H4 (cell line): ENCODE results near the gene RSBN1L. TPM values are rescaled to one million over a fixed set of nuclear protein-coding genes. Genes with fewer than 3 reads are reported as not detected.
"Not testable (repeated sequence)": the region's sequence is repeated elsewhere in the genome, so short reads cannot be mapped to it uniquely, and the experiment has no call there.

Experiments used
- DNase-seq: peaks from one replicate; pipeline ENCODE4 v3.0.0-alpha.2; 2015; ENCODE audit warnings: low spot score
- total RNA-seq: library from RNA; depleted of rRNA; stranded (reverse); fragments of >200 nt; shearing (Covaris generic); gene quantifications from 2 replicates; pipeline ENCODE4 v1.2.3, GENCODE V29; 2014

The RSBN1L gene
- total RNA-seq, 1 experiment from 2014 or later = 25.6 TPM

DNA sequence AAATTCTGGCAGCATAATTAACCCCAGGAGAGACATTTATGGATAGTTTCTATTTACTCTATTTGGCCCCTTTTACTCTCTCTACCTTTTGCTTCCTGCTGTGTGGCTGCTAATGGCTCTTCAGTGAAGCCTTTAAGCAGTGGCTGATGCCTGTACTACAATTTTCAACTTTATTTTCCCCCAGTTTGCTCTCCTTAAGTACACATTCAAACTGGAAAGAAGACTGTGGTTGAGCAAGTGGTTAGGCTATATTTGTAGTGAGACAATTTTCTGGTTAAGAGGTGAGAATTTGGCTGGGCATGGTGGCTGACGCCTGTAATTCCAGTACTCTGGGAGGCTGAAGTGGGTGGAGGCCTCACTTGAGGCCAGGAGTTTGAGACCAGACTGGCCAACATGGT lies 8.5 kb upstream of the RSBN1L start:
- DNase-seq = no peak

DNA sequence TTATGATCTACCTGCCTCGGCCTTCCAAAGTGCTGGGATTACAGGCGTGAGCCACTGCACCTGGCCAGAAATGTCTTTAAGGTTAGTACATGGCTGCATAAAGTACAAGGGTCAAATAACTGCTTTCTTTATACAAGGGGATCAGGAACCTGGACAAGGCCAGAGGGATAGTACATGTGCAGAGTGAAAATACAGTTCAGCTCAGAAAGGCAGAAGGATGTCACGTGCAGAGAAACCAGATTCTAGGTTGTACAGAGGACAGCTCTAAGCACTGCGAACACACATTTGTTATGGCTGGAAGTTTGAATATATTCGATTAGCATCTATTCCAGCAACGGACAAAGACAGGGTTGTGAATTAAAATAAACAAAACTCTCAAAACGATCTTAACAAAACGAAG lies 6.0 kb upstream of the RSBN1L start:
- DNase-seq = no peak

DNA sequence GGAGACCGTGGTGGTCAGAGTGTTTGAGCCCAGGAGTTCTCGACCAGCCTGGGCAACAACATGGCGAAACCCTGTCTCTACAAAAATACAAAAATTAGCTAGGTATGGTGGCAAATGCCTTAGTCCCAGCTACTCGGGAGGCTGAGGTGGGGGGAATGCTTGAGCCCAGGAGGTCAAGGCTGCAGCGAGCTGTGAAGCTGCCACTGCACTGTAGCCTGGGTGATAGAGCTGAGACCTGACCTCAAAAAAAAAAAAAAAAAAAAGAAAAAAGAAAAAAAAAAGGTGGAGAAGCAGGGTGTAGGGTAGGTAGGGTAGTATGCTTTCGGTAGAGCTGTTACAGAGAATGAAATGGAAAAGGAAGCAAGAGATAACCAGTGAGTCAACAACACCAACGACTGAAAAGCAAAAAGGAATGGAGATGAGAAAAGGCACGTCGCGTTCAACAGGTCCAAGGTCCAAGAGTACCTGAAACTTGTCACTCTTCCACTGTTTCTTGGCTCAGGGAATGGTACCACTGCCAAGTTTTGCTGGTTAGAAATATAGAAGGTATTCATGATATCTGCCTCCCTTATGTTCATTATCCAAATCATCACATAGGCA lies 4.3 kb upstream of the RSBN1L start:
- DNase-seq = no peak

DNA sequence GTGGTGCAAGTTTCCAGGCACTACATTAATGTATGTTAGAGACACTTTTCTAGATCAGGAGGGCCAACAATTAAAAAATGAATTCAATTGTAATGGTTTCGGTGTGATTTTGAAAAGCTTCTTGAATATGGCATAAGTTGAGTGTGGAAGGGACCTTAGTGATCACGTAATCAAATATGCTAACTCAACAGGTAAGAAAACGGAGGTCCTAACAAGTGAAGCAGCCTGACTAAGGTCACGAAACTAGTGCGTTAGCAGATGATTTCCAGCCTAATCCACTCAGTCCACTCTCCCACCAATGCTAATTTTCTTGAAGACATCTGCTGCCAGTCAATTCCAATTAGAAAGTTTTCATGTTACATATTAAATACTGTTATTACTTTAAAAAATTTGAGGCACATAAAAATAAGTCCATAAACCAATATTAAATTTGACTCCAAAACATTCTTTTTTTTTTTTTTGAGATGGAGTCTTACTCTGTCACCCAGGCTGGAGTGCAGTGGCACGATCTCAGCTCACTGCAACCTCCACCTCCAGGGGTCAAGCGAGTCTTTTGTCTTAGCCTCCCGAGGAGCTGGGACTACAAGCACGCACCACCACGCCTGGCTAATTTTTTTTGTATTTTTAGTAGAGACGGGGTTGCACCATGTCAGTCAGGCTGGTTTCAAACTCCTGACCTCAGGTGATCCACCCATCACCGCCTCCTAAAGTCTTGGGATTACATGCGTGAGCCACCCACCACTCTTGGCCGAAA lies 2.3 kb upstream of the RSBN1L start:
- DNase-seq = no peak

DNA sequence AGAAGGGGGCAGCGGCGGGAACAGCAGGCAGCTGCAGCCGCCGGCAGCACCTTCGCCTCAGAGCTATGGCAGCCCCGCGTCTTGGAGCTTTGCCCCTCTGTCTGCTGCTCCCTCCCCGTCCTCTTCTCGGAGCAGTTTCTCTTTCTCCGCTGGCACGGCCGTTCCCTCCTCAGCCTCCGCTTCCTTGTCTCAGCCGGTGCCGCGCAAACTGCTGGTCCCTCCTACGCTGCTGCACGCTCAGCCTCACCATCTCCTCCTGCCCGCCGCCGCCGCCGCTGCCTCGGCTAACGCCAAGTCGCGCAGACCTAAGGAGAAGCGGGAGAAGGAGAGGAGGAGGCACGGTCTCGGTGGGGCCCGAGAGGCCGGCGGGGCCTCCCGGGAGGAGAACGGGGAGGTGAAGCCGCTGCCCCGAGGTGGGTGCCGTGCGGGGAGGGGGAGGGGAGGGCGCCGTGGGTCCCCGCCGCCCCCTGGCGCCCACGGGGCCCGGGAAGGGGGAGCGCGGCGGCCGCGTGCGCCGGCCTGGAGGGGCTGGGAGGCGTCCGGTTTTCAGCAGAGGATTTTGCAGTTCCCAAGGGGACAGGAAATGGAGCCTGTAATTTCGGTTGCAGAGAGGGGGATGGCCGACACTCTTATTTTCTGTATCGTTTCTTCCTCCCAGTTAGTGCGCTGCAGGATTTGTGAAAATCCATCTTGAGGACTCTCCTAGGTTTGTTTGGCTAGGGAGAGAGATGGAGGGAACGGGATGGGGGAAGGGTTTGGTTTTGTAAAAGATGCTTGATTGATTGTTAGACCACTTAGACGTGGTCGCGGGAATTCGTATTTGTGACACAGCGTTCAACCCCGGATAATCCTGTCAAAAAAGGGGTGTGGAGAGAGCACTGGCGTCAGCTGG lies 630 bp downstream of the RSBN1L start:
- peak; percentile 45 for DNase-seq

DNA sequence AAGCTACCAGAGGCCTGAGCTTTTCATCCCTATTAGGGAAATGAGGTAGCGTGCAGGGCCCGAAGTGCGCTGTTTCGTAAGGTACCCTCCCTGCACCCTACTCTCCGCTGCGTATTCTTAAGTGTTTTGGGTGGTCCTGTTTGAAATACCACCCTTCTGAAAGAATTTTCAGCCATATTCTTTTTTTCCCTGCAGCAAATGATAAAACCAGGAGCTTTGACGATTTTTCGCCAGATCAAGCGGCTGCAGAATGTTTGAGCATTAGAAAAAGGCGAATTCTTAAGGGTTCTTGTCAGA lies 1.2 kb downstream of the RSBN1L start:
- no peak for DNase-seq

DNA sequence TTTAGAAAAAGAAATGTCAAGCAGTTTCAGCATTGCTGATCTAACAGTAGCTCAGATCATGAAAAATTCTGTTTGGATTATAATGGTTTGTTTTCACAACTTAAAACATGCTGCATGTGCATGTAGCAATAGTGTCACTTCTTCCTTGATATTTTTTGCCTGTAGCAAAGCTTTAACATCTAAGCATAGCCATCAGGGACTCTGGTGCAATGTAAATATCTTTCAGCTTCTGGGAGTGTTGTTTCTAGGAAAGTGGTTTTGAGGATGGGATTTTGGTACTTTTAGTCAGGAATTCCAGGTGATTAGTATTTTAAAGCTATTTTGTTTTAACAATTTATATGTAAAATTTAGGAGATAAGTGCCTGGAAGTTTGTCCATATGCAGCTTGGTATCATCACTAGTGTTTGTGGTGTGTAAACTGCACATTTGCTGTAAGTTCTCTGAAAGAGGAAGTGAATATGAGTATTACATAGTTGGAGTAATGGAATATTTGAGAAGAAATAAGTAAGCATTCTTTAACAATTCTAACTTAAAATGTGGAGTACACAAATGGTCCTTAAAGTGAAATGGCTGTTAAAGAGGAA lies 1.9 kb downstream of the RSBN1L start:
- no peak for DNase-seq

DNA sequence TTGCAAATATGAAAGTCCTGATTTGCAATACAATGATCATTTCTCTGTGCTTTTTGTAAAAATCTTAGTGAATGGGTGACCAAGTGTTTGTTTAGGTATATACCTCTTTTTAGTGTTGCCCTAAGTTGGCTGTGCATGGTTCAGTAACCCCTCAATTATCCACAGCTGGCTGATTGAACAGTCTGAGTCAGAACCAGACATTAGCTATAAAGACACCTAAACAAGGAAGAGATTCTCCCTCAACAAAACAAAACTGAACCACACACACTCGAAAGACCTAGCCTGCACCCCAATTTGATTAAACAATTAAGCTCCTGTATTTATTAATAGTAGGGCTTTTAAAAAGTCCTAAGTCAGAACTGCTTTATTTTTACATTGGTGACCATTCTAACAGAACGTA lies 2.8 kb downstream of the RSBN1L start:
- no peak for DNase-seq

DNA sequence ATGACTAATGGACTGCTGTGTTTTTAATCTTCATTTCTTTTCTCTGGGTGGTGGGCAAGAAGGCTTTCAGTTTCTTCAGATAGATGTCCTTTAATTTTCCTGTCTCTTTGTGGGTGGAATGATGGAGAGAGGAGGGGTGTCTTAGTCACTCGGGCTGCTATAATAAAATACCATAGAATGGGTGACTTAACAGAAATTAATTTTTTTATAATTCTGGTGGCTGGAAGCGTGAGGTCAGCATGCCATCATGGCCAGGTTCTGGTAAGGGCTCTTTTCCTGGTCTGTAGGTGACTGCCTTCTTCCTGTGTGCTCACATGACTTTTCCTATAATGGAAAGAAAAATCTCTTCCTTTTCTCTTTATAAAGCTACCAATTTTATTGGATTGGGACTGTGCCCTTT lies 6.3 kb downstream of the RSBN1L start:
- DNase-seq = no peak

DNA sequence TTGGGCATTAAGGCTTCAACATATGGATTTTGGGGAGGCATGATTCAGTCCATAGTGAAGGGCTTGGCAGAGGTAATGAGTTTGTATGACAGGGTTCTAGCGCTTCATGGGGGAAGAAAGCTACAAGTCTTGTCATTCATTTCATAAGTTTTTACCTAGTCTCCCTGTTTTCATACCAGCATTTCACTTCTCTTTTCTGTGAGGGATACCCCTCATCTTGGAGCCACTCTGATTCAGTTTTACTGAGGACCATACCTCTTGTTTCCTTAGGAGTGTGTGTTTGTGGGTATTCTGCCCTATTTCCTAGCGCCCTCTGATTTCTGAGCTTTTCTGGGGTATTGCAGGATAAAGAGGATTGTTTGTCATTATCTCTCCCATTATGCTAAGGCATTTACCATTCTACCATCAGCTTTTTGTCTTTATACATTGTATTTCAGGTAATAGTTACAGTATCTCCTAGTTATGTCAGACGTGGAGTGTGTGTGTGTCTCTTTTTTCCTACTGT lies 6.8 kb downstream of the RSBN1L start:
- DNase-seq = no peak

DNA sequence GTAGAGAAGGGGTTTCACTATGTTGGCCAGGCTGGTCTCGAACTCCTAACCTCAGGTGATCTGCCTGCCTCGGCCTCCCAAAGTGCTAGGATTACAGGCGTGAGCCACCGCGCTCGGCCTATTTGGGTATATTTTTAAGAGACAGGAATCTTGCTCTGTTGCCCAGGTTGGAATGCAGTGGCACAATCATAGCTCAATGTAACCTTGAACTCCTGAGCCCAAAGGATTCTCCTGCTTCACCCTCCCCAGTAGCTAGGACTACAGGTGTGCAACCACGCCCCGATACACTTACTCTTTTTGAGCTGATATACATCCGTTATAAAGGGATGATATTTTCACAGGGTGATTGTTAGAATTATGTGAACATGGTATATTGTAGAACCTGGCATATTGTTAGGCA lies 7.4 kb downstream of the RSBN1L start:
- not testable (repeated sequence) for DNase-seq

DNA sequence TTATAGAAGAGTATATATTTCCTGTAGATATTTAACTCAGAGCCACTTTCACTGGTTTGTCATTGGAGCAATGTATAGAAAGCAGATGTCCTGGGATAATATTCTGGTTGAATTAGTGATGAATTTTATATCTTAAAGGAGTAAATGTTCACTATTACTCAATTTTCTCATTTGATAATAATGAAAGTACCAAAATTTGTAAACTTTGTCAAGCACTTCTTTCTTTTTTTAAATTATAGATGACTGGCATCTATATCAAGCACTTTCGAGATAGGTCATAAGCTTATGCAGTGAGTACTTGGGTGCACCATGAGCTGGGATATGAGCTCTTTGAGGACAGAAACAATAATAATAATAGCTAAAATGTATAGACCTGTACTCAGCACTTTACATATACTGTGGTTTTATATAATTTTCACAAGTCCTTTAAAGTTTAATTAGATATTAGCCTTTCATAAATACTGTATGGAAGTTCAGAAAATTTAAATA lies 11.3 kb downstream of the RSBN1L start:
- no peak for DNase-seq

DNA sequence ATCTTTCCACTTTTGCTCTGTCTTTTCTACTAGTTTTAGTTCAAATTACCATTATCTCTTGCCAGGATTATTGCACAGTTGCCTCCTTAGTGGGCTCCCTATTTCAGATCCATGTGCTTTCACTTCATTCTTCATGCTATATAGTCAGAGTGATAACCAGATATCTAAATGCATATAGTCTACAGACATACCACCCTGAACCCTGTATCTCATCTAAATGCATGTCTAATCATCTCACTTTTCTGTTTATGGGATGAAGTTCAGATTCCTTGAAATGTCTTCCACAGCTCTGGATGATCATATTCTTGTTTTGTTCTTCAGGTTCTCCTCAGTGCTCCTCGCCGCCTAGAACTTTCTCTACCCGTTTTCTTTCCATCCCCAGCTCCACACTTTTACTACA lies 13.8 kb downstream of the RSBN1L start:
- DNase-seq = no peak

DNA sequence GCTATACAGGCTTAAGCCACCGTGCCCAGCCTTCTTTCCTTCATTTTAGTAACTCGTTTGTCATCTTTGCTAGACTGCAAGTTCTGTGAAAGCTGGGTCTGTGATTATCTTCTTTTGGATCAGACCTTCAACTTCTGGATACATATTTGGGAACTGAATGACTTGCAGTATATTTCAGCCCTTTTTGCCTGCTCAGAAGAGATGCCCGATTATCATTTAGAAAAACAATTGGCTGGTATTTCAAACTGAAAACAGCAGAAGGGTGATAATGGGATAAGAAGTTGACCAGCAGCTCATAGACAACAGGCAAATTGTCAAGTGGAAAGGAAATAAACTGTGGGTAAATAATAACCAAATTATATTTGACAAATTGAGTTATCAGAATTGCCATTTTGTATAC lies 14.6 kb downstream of the RSBN1L start:
- DNase-seq = no peak

DNA sequence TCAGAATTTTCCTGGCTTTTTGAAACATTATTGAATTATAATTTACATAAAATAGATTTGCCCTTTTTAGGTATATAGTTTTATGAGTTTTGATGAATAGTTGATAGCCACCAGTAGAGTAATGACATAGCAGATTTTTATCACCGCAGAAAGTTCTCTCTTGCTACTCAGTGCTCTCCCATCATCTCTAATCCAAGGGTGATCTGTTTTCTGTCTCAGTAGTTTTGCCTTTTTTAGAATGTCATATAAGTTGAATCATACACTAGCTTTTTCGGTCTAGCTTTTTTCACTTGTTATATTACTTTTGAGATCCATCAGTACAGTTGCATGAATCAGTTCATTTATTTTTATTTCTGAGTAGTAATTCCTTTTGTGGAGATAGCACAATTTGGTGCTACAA lies 17.9 kb downstream of the RSBN1L start:
- DNase-seq = no peak

DNA sequence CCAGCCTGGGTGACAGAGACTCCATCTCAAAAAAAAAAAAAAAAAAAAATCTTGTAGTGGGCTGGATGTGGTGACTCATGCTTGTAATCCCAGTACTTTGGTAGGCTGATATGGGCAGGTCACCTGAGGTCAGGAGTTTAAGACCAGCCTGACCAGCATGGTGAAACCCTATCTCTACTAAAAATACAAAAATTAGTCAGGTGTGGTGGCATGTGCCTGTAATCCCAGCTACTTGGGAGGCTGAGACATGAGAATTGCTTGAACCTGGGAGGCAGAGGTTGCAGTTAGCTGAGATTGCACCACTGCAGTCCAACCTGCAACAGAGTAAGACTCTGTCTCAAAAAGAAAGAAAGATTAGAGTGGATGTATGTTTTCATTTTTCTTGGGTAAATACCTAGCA lies 18.7 kb downstream of the RSBN1L start:
- peak; percentile 47 for DNase-seq

DNA sequence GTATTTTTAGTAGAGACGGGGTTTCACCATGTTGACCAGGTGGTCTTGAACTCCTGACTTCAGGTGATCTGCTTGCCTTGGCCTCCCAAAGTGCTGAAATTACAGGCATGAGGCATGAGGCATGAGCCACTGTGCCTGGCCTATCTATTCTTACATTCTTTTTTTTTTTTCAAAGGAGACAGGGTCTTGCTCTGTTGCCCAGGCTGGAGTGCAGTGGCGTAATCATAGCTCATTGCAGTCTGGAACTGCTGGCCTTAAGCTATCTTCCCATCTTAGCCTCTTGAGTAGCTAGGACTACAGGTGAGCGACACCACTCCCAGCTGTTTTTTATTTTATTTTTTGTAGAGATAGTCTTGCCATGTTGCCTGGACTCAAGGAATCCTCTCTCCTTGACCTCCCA lies 20.5 kb downstream of the RSBN1L start:
- DNase-seq = no peak

DNA sequence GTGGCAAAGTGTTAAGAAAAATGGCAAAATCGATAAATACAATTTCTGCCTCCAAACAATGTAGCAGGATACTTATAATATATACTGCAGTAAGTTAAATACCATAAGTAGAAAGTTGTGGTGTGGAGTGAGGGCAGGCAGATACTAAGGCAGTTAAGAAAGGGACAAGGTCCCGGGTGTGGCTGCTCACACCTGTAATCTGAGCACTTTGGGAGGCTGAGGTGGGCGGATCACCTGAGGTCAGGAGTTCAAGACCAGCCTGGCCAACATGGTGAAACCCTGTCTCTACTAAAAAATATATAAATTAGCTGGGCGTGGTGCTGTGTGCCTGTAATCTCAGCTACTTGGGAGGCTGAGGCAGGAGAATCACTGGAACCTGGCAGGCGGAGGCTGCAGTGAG lies 21.3 kb downstream of the RSBN1L start:
- not testable (repeated sequence) for DNase-seq

DNA sequence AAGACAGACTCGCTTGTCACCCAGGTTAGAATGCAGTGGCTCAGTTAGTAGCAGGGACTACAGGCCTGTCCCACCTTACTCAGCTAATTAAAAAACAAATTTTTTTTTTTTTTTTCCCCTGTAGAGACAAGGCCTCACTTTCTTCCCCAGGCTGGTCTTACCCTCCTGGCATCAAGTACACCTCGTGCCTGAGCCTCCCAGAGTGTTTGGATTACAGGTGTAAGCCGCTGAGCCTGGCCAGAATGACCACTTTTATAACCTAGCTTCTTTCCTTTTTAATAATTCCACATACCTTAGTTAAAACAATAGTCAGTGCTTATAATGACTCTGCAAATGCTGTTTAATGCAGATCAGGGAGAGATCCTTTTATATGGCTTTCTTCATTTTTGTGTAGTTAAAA lies 31.3 kb downstream of the RSBN1L start:
- DNase-seq = no peak

DNA sequence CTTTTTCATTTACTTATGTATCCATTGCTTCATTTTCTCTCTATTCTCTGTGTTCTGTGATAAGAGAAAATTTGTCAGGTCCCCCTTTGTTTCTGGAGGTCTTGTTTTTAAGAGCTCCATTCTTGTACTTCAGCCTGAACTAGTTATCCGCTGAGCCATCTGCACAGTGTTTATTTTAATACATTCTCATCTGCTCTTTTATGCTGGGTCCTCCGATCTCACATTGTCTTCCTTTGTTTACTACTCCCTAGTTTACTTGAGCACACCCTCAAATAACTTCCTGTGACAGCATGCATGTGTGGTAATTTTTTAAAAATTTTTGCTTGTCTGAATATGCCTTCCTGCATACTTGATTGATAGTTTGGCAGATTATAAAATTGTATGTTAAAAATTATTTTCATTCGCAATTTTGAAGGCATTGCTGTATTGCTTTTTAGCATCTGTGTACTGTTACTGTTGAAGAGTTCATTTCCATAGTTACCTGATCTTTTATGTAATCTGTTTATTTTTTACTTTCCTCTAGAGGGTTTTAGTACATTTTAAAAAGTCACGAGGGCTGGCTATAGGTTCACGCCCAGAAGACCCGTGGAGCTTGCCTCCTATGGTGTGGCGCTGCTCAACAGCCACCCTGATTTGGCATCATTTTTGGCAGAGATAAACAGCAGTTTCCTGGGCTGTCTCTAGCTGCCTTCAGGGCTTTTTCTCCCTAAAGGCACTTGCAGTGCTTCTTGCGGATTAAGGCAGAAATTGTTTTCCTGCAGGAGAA lies 31.9 kb downstream of the RSBN1L start:
- peak; percentile 57 for DNase-seq

DNA sequence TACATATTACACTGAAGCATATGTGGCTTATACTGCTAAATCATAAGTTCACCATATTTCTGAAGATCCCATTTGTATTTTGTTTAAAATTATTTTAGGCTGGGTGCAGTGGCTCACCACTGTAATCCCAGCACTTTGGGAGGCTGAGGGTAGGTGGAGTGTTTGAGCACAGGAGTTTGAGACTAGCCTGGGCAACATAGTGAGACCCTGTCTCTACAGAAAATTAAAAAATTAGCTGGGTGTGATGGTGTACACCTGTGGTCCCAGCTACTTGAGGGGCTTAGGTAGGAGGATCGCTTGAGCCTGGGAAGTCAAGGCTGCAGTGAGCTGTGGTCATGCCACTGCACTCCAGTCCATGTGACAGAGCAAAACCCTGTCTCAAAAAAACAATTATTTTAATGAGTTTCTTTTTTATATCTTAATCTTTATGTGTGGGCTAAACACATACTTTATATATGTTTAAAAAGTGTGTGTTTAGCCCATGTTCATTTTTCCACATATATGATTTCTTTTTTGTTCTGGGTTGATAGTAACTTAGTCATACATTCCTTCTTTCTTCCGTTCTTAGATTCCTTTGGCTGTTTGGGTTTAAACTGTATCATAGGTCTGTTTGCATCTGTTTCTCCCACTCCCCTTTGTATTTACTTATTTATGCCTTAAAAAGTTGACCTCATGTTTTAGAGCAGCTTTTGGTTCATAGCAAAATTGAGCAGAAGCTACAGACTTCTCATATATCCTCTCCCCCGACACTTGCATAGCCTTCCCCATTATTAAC lies 33.5 kb downstream of the RSBN1L start:
- DNase-seq = no peak
